Measurements from ENCODE around the gene PDZD2.

DNA sequence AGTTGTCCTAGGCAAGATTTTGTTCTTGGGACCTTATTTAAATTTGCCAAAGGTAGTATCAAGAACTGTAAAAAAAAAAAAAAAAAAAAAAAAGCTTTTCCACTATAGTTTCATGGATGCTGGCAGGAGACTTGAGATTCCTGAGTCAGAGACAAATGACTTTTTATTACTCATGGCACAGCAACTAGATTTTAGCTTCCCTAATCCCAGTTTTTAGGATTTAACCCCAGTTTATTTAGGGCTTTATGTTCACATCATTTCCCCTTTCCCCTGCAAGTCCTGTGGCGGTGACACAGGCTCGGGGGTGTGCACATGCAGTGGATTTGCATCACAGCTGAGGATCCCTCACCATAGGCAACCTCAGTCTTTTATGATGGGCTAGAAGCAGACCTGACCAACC, 390.3 kb downstream of the PDZD2 start:
- TF ChIP-seq, protein P1, sequence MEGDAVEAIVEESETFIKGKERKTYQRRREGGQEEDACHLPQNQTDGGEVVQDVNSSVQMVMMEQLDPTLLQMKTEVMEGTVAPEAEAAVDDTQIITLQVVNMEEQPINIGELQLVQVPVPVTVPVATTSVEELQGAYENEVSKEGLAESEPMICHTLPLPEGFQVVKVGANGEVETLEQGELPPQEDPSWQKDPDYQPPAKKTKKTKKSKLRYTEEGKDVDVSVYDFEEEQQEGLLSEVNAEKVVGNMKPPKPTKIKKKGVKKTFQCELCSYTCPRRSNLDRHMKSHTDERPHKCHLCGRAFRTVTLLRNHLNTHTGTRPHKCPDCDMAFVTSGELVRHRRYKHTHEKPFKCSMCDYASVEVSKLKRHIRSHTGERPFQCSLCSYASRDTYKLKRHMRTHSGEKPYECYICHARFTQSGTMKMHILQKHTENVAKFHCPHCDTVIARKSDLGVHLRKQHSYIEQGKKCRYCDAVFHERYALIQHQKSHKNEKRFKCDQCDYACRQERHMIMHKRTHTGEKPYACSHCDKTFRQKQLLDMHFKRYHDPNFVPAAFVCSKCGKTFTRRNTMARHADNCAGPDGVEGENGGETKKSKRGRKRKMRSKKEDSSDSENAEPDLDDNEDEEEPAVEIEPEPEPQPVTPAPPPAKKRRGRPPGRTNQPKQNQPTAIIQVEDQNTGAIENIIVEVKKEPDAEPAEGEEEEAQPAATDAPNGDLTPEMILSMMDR (conservative IDR thresholded peaks at IDR 0.05 in 1 of 2, IDR thresholded peaks at IDR 0.05 in 1 of 2; ENCODE audit: extremely low read depth in 1 of 2, insufficient read depth in 1 of 2, low read depth in 1 of 2, low read length in 2 of 2), result no peak
- no peak for TF ChIP-seq EZH2 (IDR thresholded peaks at IDR 0.05; ENCODE audit: borderline replicate concordance, low read length)

Data from mammary epithelial cell (primary cell).